Liver (tissue), 9 donors: ENCODE results near the gene OVCH1. TPM values are rescaled to one million over a fixed set of nuclear protein-coding genes. Genes with fewer than 3 reads are reported as not detected.

Experiments
- DNase-seq: peaks from one replicate; pipeline ENCODE4 v3.0.0-alpha.2; 2017; ENCODE audit warnings: low spot score
- H3K27ac ChIP-seq, 2 donors: one replicate each; pipeline ENCODE4 v1.7.0; 2013; ENCODE audit warnings: inconsistent platforms in 2 of 2, low read length in 2 of 2, control low read depth in 1 of 2, low read depth in 1 of 2, mild to moderate bottlenecking in 1 of 2
- H3K27me3 ChIP-seq, 4 donors: one replicate each; pipeline versions ENCODE4 v1.6.1 to v1.7.0; 2013; ENCODE audit warnings: low read length in 3 of 4, inconsistent platforms in 1 of 4, mild to moderate bottlenecking in 1 of 4, moderate library complexity in 1 of 4; ENCODE audit not compliant: control insufficient read depth in 4 of 4, insufficient read depth in 4 of 4
- H3K36me3 ChIP-seq, 4 donors: one replicate each; pipeline versions ENCODE4 v1.6.1 to v1.7.0; 2013; ENCODE audit warnings: low read length in 3 of 4, mild to moderate bottlenecking in 3 of 4, low read depth in 1 of 4, moderate library complexity in 1 of 4; ENCODE audit not compliant: control insufficient read depth in 4 of 4, insufficient read depth in 3 of 4
- H3K4me1 ChIP-seq, 4 donors: one replicate each; pipeline versions ENCODE4 v1.6.1 to v1.7.0; 2013; ENCODE audit warnings: low read length in 3 of 4, mild to moderate bottlenecking in 3 of 4, moderate library complexity in 1 of 4; ENCODE audit not compliant: control insufficient read depth in 4 of 4, insufficient read depth in 4 of 4
- H3K4me3 ChIP-seq, 3 donors: one replicate each; pipeline versions ENCODE4 v1.6.1 to v1.7.0; 2013; ENCODE audit warnings: low read length in 3 of 3, control low read depth in 1 of 3, low read depth in 1 of 3, mild to moderate bottlenecking in 1 of 3
- H3K9ac ChIP-seq, 2 donors: one replicate each; pipeline ENCODE4 v1.7.0; 2013; ENCODE audit warnings: low read length in 2 of 2, mild to moderate bottlenecking in 2 of 2, moderate library complexity in 2 of 2, control low read depth in 1 of 2, low read depth in 1 of 2
- H3K9me3 ChIP-seq, 4 donors: one replicate each; pipeline versions ENCODE4 v1.6.1 to v1.7.0; 2013; ENCODE audit warnings: low read length in 3 of 4; ENCODE audit not compliant: control insufficient read depth in 4 of 4
- ATF3 ChIP-seq: IDR thresholded peaks from 2 replicates; pipeline ENCODE4 v1.6.1; 2016; ENCODE audit warnings: antibody characterized with exemption
- CTCF ChIP-seq: fragments of 150-350 bp; IDR thresholded peaks from 2 replicates; pipeline ENCODE4 v1.5.1; 2017; ENCODE audit warnings: improper control_type of control experiment, low read depth, low read length; ENCODE audit not compliant: missing input control
- EGR1 ChIP-seq, 2 donors: IDR thresholded peaks; 2 replicates each; pipeline ENCODE4 v1.6.1; 2016 to 2018; ENCODE audit warnings: antibody characterized with exemption in 2 of 2, low read depth in 2 of 2
- FOXA1 ChIP-seq: IDR thresholded peaks from 2 replicates; pipeline ENCODE4 v1.6.1; 2016; ENCODE audit warnings: antibody characterized with exemption
- FOXA2 ChIP-seq: IDR thresholded peaks from 2 replicates; pipeline ENCODE4 v1.6.1; 2016; ENCODE audit warnings: antibody characterized with exemption
- GABPA ChIP-seq, 2 donors: IDR thresholded peaks in 1 of 2; conservative IDR thresholded peaks in 1 of 2; 2 replicates each; pipeline ENCODE4 v1.6.1; 2016; ENCODE audit warnings: antibody characterized with exemption in 2 of 2, mild to moderate bottlenecking in 1 of 2, moderate library complexity in 1 of 2
- HNF4A ChIP-seq, 2 donors: conservative IDR thresholded peaks; 2 replicates each; pipeline ENCODE4 v1.6.1; 2016; ENCODE audit warnings: antibody characterized with exemption in 2 of 2, mild to moderate bottlenecking in 2 of 2
- HNF4G ChIP-seq: IDR thresholded peaks from 2 replicates; pipeline ENCODE4 v1.6.1; 2016; ENCODE audit warnings: antibody characterized with exemption
- JUND ChIP-seq, 2 donors: IDR thresholded peaks; 2 replicates each; pipeline ENCODE4 v1.6.1; 2016; ENCODE audit warnings: antibody characterized with exemption in 2 of 2
- MAX ChIP-seq: IDR thresholded peaks from 2 replicates; pipeline ENCODE4 v1.6.1; 2016; ENCODE audit warnings: antibody characterized with exemption
- NR2F2 ChIP-seq: IDR thresholded peaks from 2 replicates; pipeline ENCODE4 v1.6.1; 2016; ENCODE audit warnings: antibody characterized with exemption
- RAD21 ChIP-seq, 2 donors: IDR thresholded peaks; 2 replicates each; pipeline ENCODE4 v1.6.1; 2016; ENCODE audit warnings: antibody characterized with exemption in 2 of 2, mild to moderate bottlenecking in 2 of 2
- REST ChIP-seq: IDR thresholded peaks from 2 replicates; pipeline ENCODE4 v1.6.1; 2016; ENCODE audit warnings: antibody characterized with exemption, mild to moderate bottlenecking
- RXRA ChIP-seq, 2 donors: IDR thresholded peaks; 2 replicates each; pipeline ENCODE4 v1.6.1; 2017 to 2018; ENCODE audit warnings: antibody characterized with exemption in 2 of 2, mild to moderate bottlenecking in 1 of 2
- SP1 ChIP-seq: IDR thresholded peaks from 2 replicates; pipeline ENCODE4 v1.6.1; 2018; ENCODE audit warnings: antibody characterized with exemption, mild to moderate bottlenecking
- TAF1 ChIP-seq: conservative IDR thresholded peaks from 2 replicates; pipeline ENCODE4 v1.6.1; 2016; ENCODE audit warnings: antibody characterized with exemption, mild to moderate bottlenecking
- YY1 ChIP-seq: IDR thresholded peaks from 2 replicates; pipeline ENCODE4 v1.6.1; 2016; ENCODE audit warnings: antibody characterized with exemption, mild to moderate bottlenecking
- ZBTB33 ChIP-seq: IDR thresholded peaks from 2 replicates; pipeline ENCODE4 v1.6.1; 2016; ENCODE audit warnings: antibody characterized with exemption
- WGBS: extraction: QIAGEN DNeasy Blood & Tissue Kit; methylation state at CpG from one replicate; pipeline ENCODE4 v1.1.7; 2013; 5-methylcytosine and 5-hydroxymethylcytosine counted together
- polyA plus RNA-seq, 2 donors: library from polyadenylated mRNA; stranded (reverse) in 1 of 2; unstranded in 1 of 2; fragments of 200-250 nt in 1 of 2; fragments of >200 nt in 1 of 2; fragmentation: Nextera tagmentation in 1 of 2; extraction: Ambion mirVana in 1 of 2; gene quantifications; one replicate each; pipeline versions ENCODE4 v1.2.1 to v1.2.3, GENCODE V29; 2013 to 2015
- total RNA-seq, 2 donors: library from RNA; depleted of rRNA; stranded (reverse); fragments of >200 nt; gene quantifications; one replicate each; pipeline ENCODE4 v1.2.3, GENCODE V29; 2014
- donor health status: healthy.
- donor health status: healthy.
- donor health status: healthy.
- donor health status: healthy.
- donor health status: healthy.

Gene OVCH1
- total and polyA plus RNA-seq, 4 donors, result 0.08 TPM; not detected in 3

GRCh38 chr12:29543036-29543435, 45.5 kb upstream of the OVCH1 start:
- Histone ChIP-seq H3K9me3 (no peaks in the 10 kb centered on the region), H3K36me3 (no peaks in the 10 kb centered on the region), H3K4me3 (no peak overlapping the region), H3K27me3 (no peaks in the 10 kb centered on the region), H3K27ac (no peak overlapping the region), H3K4me1 (peaks cover 0 to 14% (median 9%) of the 10 kb centered on the region in 4 donors), H3K9ac (no peak overlapping the region)
- no peak for TF ChIP-seq REST
- TF ChIP-seq SP1, result no peak
- TF ChIP-seq EGR1 (IDR thresholded peaks at IDR 0.05; ENCODE audit: low read depth in 2 of 2), result no peak
- TF ChIP-seq RXRA (IDR thresholded peaks at IDR 0.05), result no peak
- TF ChIP-seq GABPA (IDR thresholded peaks at IDR 0.05 in 1 of 2, conservative IDR thresholded peaks at IDR 0.05 in 1 of 2), result no peak
- TF ChIP-seq NR2F2, result no peak
- TF ChIP-seq TAF1, result no peak
- no peak for TF ChIP-seq RAD21 (IDR thresholded peaks at IDR 0.05)
- TF ChIP-seq MAX, result no peak
- no peak for TF ChIP-seq HNF4A (conservative IDR thresholded peaks at IDR 0.05)
- 75% methylated on average over 4 of the region's 4 CpGs for WGBS
- no peak for DNase-seq

- TF ChIP-seq RXRA (IDR thresholded peaks at IDR 0.05), result no peak
- no peak for TF ChIP-seq FOXA1
- no peak for TF ChIP-seq TAF1
- no peak for TF ChIP-seq SP1
- TF ChIP-seq RAD21 (IDR thresholded peaks at IDR 0.05), result no peak
- TF ChIP-seq MAX, result no peak
- TF ChIP-seq ZBTB33, result no peak
- TF ChIP-seq NR2F2, result no peak
- no peak for TF ChIP-seq ATF3
- no peak for TF ChIP-seq FOXA2
- TF ChIP-seq YY1, result no peak
- TF ChIP-seq JUND (IDR thresholded peaks at IDR 0.05), result no peak
- no peak for TF ChIP-seq HNF4G
- TF ChIP-seq EGR1 (IDR thresholded peaks at IDR 0.05; ENCODE audit: low read depth in 2 of 2), result no peak
- TF ChIP-seq CTCF, result no peak
- no peak for TF ChIP-seq HNF4A (conservative IDR thresholded peaks at IDR 0.05)
- TF ChIP-seq GABPA (IDR thresholded peaks at IDR 0.05 in 1 of 2, conservative IDR thresholded peaks at IDR 0.05 in 1 of 2), result no peak
- no peak for TF ChIP-seq REST
- 87% methylated on average over 2 of the region's 2 CpGs for WGBS
- Histone ChIP-seq H3K4me3 (no peak overlapping the region), H3K9me3 (no peaks in the 10 kb centered on the region), H3K27me3 (no peaks in the 10 kb centered on the region), H3K9ac (no peak overlapping the region), H3K36me3 (no peaks in the 10 kb centered on the region), H3K4me1 (no peaks in the 10 kb centered on the region), H3K27ac (no peak overlapping the region)
- no peak for DNase-seq
These were observed 39.8 kb upstream of the OVCH1 start for GRCh38 chr12:29537298-29537697.
